Measurements from ENCODE around the gene PGAM1.

DNA sequence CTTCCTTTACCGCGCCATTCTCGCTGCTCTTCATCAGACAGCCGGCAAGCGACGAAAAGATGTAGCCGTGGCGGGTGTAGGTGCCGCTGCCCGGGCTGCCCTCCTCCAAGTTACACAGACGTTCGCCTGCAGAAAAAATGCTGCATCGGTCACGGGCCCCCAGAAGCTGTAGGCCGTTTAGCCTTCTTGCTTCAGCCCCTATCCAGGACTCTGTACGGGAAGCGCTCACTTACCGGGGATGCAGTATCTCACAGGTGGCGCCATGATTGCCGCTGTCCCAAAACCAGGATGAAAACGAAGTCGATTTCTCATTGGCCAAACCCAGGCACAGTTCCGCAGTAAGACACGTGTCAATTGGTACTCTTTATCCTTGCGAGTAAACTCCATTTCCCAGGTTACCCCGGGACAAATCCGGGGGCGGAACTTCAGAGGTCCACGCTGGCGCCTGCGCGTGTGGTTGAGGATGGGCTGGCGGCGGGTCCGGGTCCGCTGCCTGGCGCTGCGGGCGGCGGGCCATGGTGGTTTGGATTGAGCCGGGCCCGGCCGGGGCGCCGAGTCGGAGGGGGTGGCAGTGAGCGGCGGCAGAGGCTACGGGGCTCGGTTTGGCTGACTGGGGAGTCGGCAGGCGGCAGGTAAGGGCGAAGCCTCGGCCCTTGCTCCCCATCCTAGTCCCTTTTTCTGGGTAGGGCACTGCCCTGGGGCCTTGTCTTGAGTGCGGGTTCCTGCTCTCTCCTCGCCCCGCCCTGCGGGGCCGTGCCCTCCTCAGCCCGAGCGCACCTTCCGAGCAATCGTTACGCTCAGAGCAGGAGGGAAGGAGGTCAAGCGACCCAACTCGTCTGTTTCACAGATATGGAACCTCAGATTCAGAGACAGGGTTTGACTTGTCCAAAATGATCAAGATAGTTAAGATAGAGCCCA lies 20.0 kb downstream of the PGAM1 start, which contains the start of the genes EXOSC1 and ZDHHC16:
- TF ChIP-seq, protein P1, sequence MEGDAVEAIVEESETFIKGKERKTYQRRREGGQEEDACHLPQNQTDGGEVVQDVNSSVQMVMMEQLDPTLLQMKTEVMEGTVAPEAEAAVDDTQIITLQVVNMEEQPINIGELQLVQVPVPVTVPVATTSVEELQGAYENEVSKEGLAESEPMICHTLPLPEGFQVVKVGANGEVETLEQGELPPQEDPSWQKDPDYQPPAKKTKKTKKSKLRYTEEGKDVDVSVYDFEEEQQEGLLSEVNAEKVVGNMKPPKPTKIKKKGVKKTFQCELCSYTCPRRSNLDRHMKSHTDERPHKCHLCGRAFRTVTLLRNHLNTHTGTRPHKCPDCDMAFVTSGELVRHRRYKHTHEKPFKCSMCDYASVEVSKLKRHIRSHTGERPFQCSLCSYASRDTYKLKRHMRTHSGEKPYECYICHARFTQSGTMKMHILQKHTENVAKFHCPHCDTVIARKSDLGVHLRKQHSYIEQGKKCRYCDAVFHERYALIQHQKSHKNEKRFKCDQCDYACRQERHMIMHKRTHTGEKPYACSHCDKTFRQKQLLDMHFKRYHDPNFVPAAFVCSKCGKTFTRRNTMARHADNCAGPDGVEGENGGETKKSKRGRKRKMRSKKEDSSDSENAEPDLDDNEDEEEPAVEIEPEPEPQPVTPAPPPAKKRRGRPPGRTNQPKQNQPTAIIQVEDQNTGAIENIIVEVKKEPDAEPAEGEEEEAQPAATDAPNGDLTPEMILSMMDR (IDR thresholded peaks at IDR 0.05; ENCODE audit: insufficient read depth, low read length) = no peak
- TF ChIP-seq POLR2AphosphoS5 (IDR thresholded peaks at IDR 0.05; ENCODE audit: low read depth) = peak; percentile 50; the same call in 1 of the 2 replicates
- TF ChIP-seq, protein P2, sequence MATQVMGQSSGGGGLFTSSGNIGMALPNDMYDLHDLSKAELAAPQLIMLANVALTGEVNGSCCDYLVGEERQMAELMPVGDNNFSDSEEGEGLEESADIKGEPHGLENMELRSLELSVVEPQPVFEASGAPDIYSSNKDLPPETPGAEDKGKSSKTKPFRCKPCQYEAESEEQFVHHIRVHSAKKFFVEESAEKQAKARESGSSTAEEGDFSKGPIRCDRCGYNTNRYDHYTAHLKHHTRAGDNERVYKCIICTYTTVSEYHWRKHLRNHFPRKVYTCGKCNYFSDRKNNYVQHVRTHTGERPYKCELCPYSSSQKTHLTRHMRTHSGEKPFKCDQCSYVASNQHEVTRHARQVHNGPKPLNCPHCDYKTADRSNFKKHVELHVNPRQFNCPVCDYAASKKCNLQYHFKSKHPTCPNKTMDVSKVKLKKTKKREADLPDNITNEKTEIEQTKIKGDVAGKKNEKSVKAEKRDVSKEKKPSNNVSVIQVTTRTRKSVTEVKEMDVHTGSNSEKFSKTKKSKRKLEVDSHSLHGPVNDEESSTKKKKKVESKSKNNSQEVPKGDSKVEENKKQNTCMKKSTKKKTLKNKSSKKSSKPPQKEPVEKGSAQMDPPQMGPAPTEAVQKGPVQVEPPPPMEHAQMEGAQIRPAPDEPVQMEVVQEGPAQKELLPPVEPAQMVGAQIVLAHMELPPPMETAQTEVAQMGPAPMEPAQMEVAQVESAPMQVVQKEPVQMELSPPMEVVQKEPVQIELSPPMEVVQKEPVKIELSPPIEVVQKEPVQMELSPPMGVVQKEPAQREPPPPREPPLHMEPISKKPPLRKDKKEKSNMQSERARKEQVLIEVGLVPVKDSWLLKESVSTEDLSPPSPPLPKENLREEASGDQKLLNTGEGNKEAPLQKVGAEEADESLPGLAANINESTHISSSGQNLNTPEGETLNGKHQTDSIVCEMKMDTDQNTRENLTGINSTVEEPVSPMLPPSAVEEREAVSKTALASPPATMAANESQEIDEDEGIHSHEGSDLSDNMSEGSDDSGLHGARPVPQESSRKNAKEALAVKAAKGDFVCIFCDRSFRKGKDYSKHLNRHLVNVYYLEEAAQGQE (IDR thresholded peaks at IDR 0.05; ENCODE audit: insufficient replicate concordance, low read depth) = no peak
- TF ChIP-seq GABPA (IDR thresholded peaks at IDR 0.05; ENCODE audit: low read depth) = 0 out of 2 replicates have a peak, but pooled peaks have one; percentile 32
- TF ChIP-seq SPI1 (IDR thresholded peaks at IDR 0.05; ENCODE audit: borderline replicate concordance, low read depth) = peak; percentile 77; the same call in 1 of the 2 replicates
